Measurements from ENCODE around the gene MIER2. TPM values are rescaled to one million over a fixed set of nuclear protein-coding genes. Genes with fewer than 3 reads are reported as not detected.

The MIER2 gene
- total RNA-seq, 1 donor from 2014 or later, result 43.5 TPM

DNA sequence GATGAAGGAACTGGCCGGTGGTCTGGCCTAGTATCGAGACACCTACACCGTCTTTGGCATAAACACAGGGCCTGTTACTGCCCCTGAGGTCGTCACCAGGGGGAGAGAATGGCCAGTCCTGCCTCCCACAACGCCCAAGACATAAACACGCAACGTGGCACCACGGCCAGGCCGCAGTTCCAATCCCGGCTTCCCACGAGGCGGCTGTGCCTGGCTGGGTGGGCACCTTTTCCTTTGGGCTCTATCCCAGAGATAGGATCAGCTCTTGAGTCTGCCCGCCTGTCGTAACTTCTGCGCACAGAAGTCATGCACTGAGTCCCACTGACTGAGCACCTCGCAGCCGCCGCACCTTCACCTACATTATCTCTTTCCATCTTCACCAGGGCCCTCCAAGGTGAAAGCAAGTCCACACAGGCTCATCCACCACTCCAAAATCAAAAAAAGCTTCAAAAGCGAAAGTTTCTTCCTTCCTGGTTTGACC lies 1.1 kb downstream of the MIER2 start:
- H3K79me2 ChIP-seq (ENCODE audit: insufficient read depth, low read length), result peaks cover 57% of the 10 kb centered on the region
- peak overlapping the region; percentile 84 for H3K27ac Mint-ChIP-seq (ENCODE audit: unreplicated experiment)
- H3K9me3 ChIP-seq (ENCODE audit: insufficient read depth, low read depth, low read length), result peaks cover 3% of the 10 kb centered on the region
- H3K4me1 ChIP-seq (ENCODE audit: insufficient read depth, low read length), result peaks cover 24% of the 10 kb centered on the region
- H3K27ac ChIP-seq (ENCODE audit: low read depth, low read length), result peak overlapping the region; percentile 85
- H2AFZ ChIP-seq (ENCODE audit: low read depth, low read length), result no peak overlapping the region
- peaks cover 53% of the 10 kb centered on the region for H4K20me1 ChIP-seq (ENCODE audit: insufficient read depth, low read length)
- peaks cover 37% of the 10 kb centered on the region for H3K4me1 Mint-ChIP-seq (ENCODE audit: low read depth, unreplicated experiment)
- peak overlapping the region; percentile 78 for H3K4me3 ChIP-seq (ENCODE audit: insufficient read depth, low read depth, low read length)
- FAIRE-seq (no peak), DNase-seq (ENCODE audit: low read depth) (no peak)
- H3K9ac ChIP-seq (ENCODE audit: low read length), result peak overlapping the region; percentile 87
- H3K36me3 ChIP-seq (ENCODE audit: insufficient read depth, low read length), result peaks cover 5% of the 10 kb centered on the region
- no peak for TF ChIP-seq CTCF (IDR thresholded peaks at IDR 0.05; ENCODE audit: insufficient read depth, low read depth, low read length)
- no peak for TF ChIP-seq EZH2 (IDR thresholded peaks at IDR 0.05; ENCODE audit: insufficient read depth, low read length)
- H3K27me3 ChIP-seq (ENCODE audit: insufficient read depth, low read length), result no peaks in the 10 kb centered on the region
- H3K36me3 Mint-ChIP-seq (ENCODE audit: low read depth, unreplicated experiment), result peaks cover 25% of the 10 kb centered on the region
- H3K27me3 Mint-ChIP-seq (ENCODE audit: low read depth, unreplicated experiment), result peaks cover 2% of the 10 kb centered on the region
- H3K4me3 Mint-ChIP-seq (ENCODE audit: unreplicated experiment), result peak overlapping the region; percentile 95
- H3K4me2 ChIP-seq (ENCODE audit: low read length), result peak overlapping the region; percentile 99
- H3K9me3 Mint-ChIP-seq (ENCODE audit: unreplicated experiment), result peaks cover 12% of the 10 kb centered on the region

DNA sequence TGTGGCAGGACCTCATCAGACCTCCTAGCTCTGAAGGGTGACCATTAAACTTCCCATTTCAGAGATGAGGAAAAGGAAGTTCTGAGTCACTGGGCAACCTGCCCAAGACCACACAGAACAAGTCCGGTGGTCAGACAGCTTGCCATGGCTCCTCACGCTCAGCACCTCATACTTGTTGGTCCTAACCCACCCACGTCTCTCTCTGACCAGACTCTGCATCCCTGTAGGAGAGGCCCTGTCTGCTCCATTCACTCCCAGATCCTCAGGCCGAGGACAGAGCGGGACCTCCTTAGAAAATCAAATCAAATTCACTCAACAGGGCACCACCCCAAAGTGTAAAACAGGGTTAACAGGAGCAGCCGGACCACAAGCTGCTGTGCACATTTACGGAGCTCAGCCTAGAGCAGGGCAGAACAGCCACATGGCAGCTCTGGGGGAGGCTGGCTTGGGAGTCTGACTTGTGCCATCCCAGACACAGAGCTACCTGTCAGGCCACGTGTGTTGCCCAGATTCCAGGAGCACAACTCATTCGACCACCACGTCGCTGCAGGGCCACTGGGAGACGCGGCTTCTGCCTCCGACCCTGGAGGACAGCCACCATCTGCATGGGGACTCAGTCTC lies 1.7 kb downstream of the MIER2 start:
- H3K4me1 Mint-ChIP-seq (ENCODE audit: low read depth, unreplicated experiment), result peaks cover 37% of the 10 kb centered on the region
- Histone ChIP-seq H3K4me2 (ENCODE audit: low read length) (peak overlapping the region; percentile 99), H3K27ac (ENCODE audit: low read depth, low read length) (peak overlapping the region; percentile 85), H3K4me1 (ENCODE audit: insufficient read depth, low read length) (peaks cover 24% of the 10 kb centered on the region), H3K9ac (ENCODE audit: low read length) (peak overlapping the region; percentile 87), H3K27me3 (ENCODE audit: insufficient read depth, low read length) (no peaks in the 10 kb centered on the region), H3K79me2 (ENCODE audit: insufficient read depth, low read length) (peaks cover 62% of the 10 kb centered on the region), H3K4me3 (ENCODE audit: insufficient read depth, low read depth, low read length) (peak overlapping the region; percentile 78), H2AFZ (ENCODE audit: low read depth, low read length) (no peak overlapping the region), H4K20me1 (ENCODE audit: insufficient read depth, low read length) (peaks cover 57% of the 10 kb centered on the region), H3K36me3 (ENCODE audit: insufficient read depth, low read length) (peaks cover 5% of the 10 kb centered on the region), H3K9me3 (ENCODE audit: insufficient read depth, low read depth, low read length) (peaks cover 3% of the 10 kb centered on the region)
- FAIRE-seq (peak; percentile 73), DNase-seq (ENCODE audit: low read depth) (peak; percentile 95)
- peak overlapping the region; percentile 95 for H3K4me3 Mint-ChIP-seq (ENCODE audit: unreplicated experiment)
- H3K36me3 Mint-ChIP-seq (ENCODE audit: low read depth, unreplicated experiment), result peaks cover 25% of the 10 kb centered on the region
- TF ChIP-seq EZH2 (IDR thresholded peaks at IDR 0.05; ENCODE audit: insufficient read depth, low read length) (no peak), CTCF (IDR thresholded peaks at IDR 0.05; ENCODE audit: insufficient read depth, low read depth, low read length) (no peak)
- peaks cover 12% of the 10 kb centered on the region for H3K9me3 Mint-ChIP-seq (ENCODE audit: unreplicated experiment)
- peaks cover 2% of the 10 kb centered on the region for H3K27me3 Mint-ChIP-seq (ENCODE audit: low read depth, unreplicated experiment)
- H3K27ac Mint-ChIP-seq (ENCODE audit: unreplicated experiment), result peak overlapping the region; percentile 84

DNA sequence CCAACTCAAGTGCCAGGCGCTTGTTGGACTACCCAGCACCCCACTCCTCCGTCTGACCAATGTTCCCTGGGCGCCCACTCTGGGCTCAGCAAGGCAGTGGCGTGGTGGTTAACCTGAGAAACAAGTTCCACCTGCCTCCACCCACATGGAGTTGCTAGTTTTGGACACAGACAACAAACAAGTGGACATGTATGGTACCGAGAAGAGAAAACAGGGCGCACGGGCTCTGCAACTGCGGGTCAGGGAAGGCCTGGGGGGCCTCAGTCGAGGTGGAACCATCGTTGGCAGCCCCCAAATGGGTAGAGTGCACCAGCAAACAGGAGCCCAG lies 2.5 kb downstream of the MIER2 start:
- H3K79me2 ChIP-seq (ENCODE audit: insufficient read depth, low read length), result peaks cover 67% of the 10 kb centered on the region
- peaks cover 5% of the 10 kb centered on the region for H3K36me3 ChIP-seq (ENCODE audit: insufficient read depth, low read length)
- H3K9me3 Mint-ChIP-seq (ENCODE audit: unreplicated experiment), result peaks cover 12% of the 10 kb centered on the region
- peak overlapping the region; percentile 87 for H3K9ac ChIP-seq (ENCODE audit: low read length)
- H3K4me1 Mint-ChIP-seq (ENCODE audit: low read depth, unreplicated experiment), result peaks cover 37% of the 10 kb centered on the region
- peak overlapping the region; percentile 99 for H3K4me2 ChIP-seq (ENCODE audit: low read length)
- no peak for FAIRE-seq
- H3K27me3 ChIP-seq (ENCODE audit: insufficient read depth, low read length), result no peaks in the 10 kb centered on the region
- H3K27ac ChIP-seq (ENCODE audit: low read depth, low read length), result peak overlapping the region; percentile 85
- peaks cover 24% of the 10 kb centered on the region for H3K4me1 ChIP-seq (ENCODE audit: insufficient read depth, low read length)
- H3K4me3 Mint-ChIP-seq (ENCODE audit: unreplicated experiment), result peak overlapping the region; percentile 66
- H3K36me3 Mint-ChIP-seq (ENCODE audit: low read depth, unreplicated experiment), result peaks cover 26% of the 10 kb centered on the region
- peak overlapping the region; percentile 78 for H3K4me3 ChIP-seq (ENCODE audit: insufficient read depth, low read depth, low read length)
- H2AFZ ChIP-seq (ENCODE audit: low read depth, low read length), result no peak overlapping the region
- peaks cover 61% of the 10 kb centered on the region for H4K20me1 ChIP-seq (ENCODE audit: insufficient read depth, low read length)
- peak overlapping the region; percentile 75 for H3K27ac Mint-ChIP-seq (ENCODE audit: unreplicated experiment)
- peaks cover 2% of the 10 kb centered on the region for H3K27me3 Mint-ChIP-seq (ENCODE audit: low read depth, unreplicated experiment)
- no peak for DNase-seq (ENCODE audit: low read depth)
- peaks cover 3% of the 10 kb centered on the region for H3K9me3 ChIP-seq (ENCODE audit: insufficient read depth, low read depth, low read length)
- TF ChIP-seq EZH2 (IDR thresholded peaks at IDR 0.05; ENCODE audit: insufficient read depth, low read length), result no peak
- no peak for TF ChIP-seq CTCF (IDR thresholded peaks at IDR 0.05; ENCODE audit: insufficient read depth, low read depth, low read length)
